ENCODE data around the gene FBXL13.
"Not testable (repeated sequence)": the region's sequence is repeated elsewhere in the genome, so short reads cannot be mapped to it uniquely, and the experiment has no call there.

The FBXL13 gene

DNA sequence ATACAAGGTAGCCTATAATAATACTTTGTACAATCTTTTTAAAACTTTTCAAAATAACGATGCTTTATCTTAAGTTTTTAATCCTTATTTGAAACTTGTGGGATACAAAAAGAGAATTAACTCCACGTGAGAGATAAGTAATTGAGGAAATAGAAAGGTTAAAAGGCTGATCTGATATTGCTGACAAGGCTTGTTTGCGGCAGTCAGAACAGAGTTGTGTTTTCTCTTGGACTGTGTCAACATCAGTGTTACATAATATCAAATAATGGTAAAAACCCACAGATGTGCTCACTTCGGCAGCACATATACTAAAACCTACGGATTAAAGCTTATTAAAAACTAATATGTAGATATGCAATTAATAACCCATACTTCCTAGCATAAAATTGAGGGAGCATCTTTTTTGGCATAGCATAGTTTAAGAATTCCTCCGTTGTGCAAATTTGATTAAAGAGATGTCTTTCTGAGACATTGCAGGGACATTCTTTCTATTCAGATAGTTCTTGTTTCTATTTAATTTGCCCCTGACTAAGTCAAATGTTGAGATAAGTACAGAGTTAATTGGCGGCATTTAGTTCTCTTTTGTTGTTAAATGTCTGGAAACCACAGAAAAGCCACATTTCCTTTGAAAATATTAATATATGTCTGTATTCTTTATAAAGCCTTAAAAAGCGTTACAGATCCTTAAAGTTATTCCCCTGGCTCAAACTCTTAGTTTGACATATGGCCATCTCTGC lies 262.5 kb downstream of the FBXL13 start:
- no peak for DNase-seq

- no peak for DNase-seq
Measured at GRCh38 chr7:102810916-102811315, 263.7 kb downstream of the FBXL13 start.

GRCh38 chr7:102806613-102807012 lies 268.0 kb downstream of the FBXL13 start:
- no peak for DNase-seq

DNA sequence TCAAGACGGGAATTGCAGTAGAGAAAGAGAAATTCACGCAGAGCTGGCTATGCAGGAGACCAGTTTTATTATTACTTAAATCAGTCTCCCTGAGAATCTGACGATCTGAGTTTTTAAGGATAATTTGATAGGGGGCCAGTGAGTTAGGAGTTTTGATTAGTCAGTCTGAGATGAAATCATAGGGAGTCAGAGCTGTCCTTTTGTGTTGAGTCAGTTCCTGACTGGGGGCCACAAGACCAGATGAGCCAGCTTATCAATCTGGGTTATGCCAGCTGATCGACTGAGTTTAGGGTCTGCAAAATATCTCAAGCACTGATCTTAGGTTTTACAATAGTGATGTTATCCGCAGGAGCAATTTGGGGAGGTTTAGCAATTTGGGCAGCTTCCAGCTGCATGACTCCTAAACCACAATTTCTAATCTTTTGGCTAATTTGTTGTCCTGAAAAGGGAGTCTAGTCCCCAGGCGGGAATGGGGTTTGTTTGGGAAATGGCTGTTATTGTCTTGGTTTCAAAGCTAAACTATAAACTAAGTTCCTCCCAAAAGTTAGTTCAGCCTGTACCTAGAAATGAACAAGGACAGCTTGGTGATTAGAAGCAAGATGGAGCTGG lies 278.5 kb downstream of the FBXL13 start:
- DNase-seq = not testable (repeated sequence)

DNA sequence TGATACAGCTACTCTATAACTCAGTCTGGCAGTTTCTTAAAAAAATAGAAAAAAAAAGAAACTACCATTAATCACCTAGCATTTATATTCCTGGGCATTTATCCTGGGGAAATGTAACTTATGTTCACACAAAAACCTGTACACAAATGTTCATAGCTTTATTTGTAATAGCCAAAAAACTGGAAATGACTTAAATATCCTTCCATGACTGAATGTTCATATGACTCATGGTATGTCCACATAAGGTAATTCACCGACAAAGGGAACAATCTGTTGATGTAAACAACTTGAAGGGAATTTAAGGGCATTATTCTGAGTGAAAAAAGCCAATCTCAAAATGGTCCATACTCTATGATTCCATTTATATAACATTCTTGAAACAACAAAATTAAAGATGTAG lies 280.0 kb downstream of the FBXL13 start:
- not testable (repeated sequence) for DNase-seq

GRCh38 chr7:102791831-102792230 lies 282.8 kb downstream of the FBXL13 start:
- DNase-seq = not testable (repeated sequence)

DNA sequence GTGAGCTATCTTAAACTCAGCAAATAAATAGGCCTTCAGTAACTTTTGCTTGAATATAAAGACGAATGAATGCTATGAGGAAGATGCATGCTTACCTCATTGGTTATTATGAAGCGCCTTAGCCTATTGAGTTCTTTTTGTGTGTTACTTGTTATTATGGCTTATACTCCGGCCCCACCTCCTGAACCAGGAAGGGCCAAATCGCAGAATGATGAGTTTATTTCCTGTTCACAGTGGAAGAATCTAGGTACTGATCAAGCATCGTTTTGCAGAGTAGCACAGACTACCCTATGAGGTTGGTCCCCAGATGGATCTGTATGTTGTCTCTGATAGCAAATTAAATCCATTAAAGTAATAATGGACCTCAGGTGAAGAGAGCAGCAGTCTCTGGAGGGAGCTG lies 283.2 kb downstream of the FBXL13 start:
- DNase-seq = not testable (repeated sequence)

GRCh38 chr7:102790364-102791100 lies 284.1 kb downstream of the FBXL13 start:
- DNase-seq = not testable (repeated sequence)

- not testable (repeated sequence) for DNase-seq
Measured at GRCh38 chr7:102788770-102789169, 285.8 kb downstream of the FBXL13 start.

DNA sequence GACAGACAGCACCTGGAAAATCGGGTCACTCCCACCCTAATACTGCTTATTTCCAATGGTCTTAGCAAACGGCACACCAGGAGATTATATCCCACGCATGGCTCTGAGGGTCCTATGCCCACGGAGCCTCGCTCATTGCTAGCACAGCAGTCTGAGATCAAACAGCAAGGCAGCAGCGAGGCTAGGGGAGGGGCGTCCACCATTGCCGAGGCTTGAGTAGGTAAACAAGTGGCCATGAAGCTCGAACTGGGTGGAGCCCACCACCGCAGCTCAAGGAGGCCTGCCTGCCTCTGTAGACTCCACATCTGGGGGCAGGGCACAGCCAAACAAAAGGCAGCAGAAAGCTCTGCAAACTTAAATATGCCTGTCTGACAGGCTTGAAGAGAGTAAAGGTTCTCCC lies 293.7 kb downstream of the FBXL13 start:
- DNase-seq = not testable (repeated sequence)

- DNase-seq = not testable (repeated sequence)
Measured at GRCh38 chr7:102778663-102779062, 295.9 kb downstream of the FBXL13 start.

DNA sequence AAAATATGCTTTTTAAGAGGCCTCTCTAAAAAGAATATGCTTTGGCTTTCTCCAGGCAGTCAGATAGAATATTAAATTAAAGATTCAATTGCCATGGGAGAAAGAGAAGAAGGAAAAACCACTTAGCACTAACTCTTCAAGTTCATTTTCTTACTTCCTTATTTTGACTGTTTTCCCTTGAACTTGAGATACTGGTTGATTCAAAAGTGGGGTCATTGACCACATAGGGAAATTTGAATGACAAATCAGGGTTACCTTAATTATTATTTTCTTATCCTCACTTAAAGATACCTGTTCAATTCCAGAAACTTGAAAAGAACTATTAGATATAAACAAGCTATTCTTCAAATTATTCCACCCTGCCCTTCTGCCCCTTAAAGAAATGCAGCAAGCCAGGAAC lies 298.4 kb downstream of the FBXL13 start:
- DNase-seq = not testable (repeated sequence)

- DNase-seq = not testable (repeated sequence)
Measured at GRCh38 chr7:102770467-102770866, 304.1 kb downstream of the FBXL13 start.

- not testable (repeated sequence) for DNase-seq
Measured at GRCh38 chr7:102769657-102770192, 304.9 kb downstream of the FBXL13 start.

DNA sequence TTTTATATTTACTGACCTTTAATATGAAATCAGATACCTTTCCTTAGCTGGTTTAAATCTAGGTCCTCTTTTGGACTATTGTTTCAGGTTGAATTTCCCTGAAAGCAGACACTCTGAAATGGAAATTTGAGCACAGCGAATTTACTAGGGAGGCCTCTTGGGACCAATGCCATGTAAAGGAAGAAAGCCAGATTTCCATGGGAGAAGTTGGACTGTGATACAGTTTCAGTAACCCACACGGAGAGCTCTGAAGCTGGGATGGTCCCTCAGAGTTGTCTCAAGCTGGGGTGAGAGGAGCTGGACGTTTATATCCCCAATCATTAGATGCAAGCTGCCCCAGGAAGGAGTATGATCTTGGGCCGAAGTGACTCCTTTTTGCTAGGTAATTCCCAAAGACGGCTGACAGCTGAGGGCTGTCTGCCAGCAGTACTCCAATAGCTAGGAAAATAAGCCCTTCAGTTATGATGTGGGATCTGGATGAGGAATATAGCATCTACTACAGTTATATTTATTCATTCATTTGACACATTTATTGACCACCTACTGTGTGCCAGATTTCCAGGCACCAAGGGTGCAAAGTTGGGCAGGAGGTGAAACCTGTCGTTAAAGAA lies 311.2 kb downstream of the FBXL13 start:
- not testable (repeated sequence) for DNase-seq
